Urinary bladder (tissue), 4 donors: ENCODE measurements around the gene HMGCLL1. TPM values are rescaled to one million over a fixed set of nuclear protein-coding genes. Genes with fewer than 3 reads are reported as not detected.

Experiments used
- DNase-seq: peaks from one replicate; pipeline ENCODE4 v3.0.0-alpha.2; 2015; ENCODE audit errors: extremely low spot score
- H3K27ac ChIP-seq: one replicate; pipeline ENCODE4 v1.5.1; 2013; ENCODE audit warnings: low read depth, mild to moderate bottlenecking, moderate library complexity
- H3K36me3 ChIP-seq: one replicate; pipeline ENCODE4 v1.6.1; 2013; ENCODE audit warnings: mild to moderate bottlenecking, moderate library complexity; ENCODE audit not compliant: insufficient read depth
- H3K4me1 ChIP-seq: one replicate; pipeline ENCODE4 v1.6.1; 2013; ENCODE audit warnings: mild to moderate bottlenecking, moderate library complexity; ENCODE audit not compliant: insufficient read depth
- H3K4me3 ChIP-seq: one replicate; pipeline ENCODE4 v1.5.1; 2013; ENCODE audit warnings: low read depth, low read length
- WGBS: extraction: QIAGEN DNeasy Blood & Tissue Kit; methylation state at CpG from one replicate; pipeline ENCODE4 v1.1.7; 2013; 5-methylcytosine and 5-hydroxymethylcytosine counted together
- polyA plus RNA-seq: library from polyadenylated mRNA; stranded (reverse); fragments of 200-250 nt; gene quantifications from one replicate; pipeline ENCODE4 v1.2.3, GENCODE V29; 2013
- total RNA-seq: library from RNA; depleted of rRNA; stranded (reverse); fragments of >200 nt; gene quantifications from one replicate; pipeline ENCODE4 v1.2.3, GENCODE V29; 2014
- donor health status: healthy with polysubstance abuse.
- donor health status: healthy.

Gene HMGCLL1
- total RNA-seq (14.6 TPM), polyA plus RNA-seq (2.5 TPM)

DNA sequence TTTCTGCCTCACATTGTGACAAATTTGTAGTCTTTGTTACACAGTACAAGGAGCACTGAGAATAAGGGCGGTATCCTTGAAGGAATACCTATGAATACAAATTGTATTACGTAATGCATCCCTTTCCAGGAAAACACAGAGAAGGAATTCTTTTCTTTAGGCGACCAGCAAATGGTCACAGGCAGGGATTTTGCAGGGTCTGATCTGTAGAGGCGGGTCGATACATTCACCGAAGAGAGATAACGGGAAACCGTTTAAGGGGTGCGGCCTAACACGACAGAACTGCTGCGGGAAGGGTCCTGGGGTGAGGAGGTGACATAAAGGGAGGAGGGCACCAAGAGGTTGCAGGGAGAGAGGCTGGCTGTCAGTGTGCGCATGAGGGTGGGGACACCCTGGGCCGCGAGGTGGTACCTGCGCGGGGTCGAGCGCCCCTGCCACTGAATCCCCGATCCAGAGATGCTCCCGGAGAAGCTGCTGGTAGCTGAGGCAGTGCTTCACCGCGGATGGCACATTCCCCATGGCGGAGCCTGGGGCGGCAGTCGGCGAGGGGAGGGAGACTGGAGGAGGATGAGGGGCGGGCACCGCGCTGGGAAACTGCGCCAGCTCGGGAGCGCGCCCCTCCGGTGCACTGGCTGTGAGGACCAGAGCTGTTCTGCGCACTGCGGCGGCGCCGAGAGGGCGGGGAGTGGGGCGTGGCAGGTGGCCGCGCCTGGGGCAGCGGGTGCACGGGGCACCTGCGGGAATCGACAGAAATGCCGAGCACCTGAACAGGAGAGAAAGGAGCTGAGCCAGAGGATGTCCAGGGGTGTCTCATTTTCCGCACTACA, at the start of gene HMGCLL1:
Gene HMGCLL1, minus strand, starts transcription at position 656 of the 827 bp plus-strand sequence. Its CDS starts 137 bp downstream, at position 519.
- Histone ChIP-seq H3K27ac (no peak within 1 kb of the TSS), H3K4me1 (no peaks in the 10 kb centered on the region), H3K4me3 (peak within 1 kb of the TSS; percentile 45), H3K36me3 (no peaks in the 10 kb centered on the region)
- no peak for DNase-seq
- WGBS = 7% methylated on average over 49 of the region's 49 CpGs

GRCh38 chr6:55621993-55622392, 43.0 kb upstream of the HMGCLL1 start:
- Histone ChIP-seq H3K27ac (no peak overlapping the region), H3K4me3 (no peak overlapping the region), H3K36me3 (no peaks in the 10 kb centered on the region), H3K4me1 (no peaks in the 10 kb centered on the region)
- DNase-seq = no peak
- 97% methylated on average over 1 of the region's 1 CpG for WGBS

DNA sequence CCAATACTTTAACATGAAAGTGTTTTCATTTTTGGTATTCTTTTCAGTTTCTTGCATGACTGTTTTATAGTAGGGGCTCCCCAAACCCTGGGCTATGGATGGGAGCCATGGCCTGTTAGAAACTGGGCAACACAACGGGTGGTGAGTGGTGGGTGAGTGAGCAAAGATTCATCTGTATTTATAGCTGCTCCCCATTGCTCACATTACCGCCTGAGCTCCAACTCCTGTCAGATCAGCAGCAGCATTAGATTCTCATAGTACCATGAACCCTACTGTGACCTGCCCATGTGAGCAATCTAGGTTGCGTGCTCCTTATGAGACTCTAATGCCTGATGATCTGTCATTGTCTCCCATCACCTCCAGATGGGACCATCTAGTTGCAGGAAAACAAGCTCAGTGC, 42.3 kb upstream of the HMGCLL1 start:
- H3K27ac ChIP-seq = no peak overlapping the region
- no peaks in the 10 kb centered on the region for H3K36me3 ChIP-seq
- no peaks in the 10 kb centered on the region for H3K4me1 ChIP-seq
- WGBS = 97% methylated on average over 3 of the region's 3 CpGs
- no peak overlapping the region for H3K4me3 ChIP-seq
- no peak for DNase-seq

- 93% methylated on average over 5 of the region's 5 CpGs for WGBS
- Histone ChIP-seq H3K36me3 (no peaks in the 10 kb centered on the region), H3K4me3 (no peak overlapping the region), H3K4me1 (no peaks in the 10 kb centered on the region), H3K27ac (no peak overlapping the region)
- no peak for DNase-seq
Observed at GRCh38 chr6:55617272-55617671, 38.3 kb upstream of the HMGCLL1 start.

- no peak for DNase-seq
- no peaks in the 10 kb centered on the region for H3K36me3 ChIP-seq
- no peaks in the 10 kb centered on the region for H3K4me1 ChIP-seq
- no peak overlapping the region for H3K4me3 ChIP-seq
- H3K27ac ChIP-seq = no peak overlapping the region
Observed at GRCh38 chr6:55604021-55604420, 25.0 kb upstream of the HMGCLL1 start.

- H3K4me3 ChIP-seq = no peak overlapping the region
- DNase-seq = no peak
- no peak overlapping the region for H3K27ac ChIP-seq
- no peaks in the 10 kb centered on the region for H3K36me3 ChIP-seq
- WGBS = 81% methylated on average over 2 of the region's 2 CpGs
- H3K4me1 ChIP-seq = no peaks in the 10 kb centered on the region
Observed at GRCh38 chr6:55601120-55601519, 22.1 kb upstream of the HMGCLL1 start.

- 37% methylated on average over 2 of the region's 2 CpGs for WGBS
- Histone ChIP-seq H3K36me3 (no peaks in the 10 kb centered on the region), H3K27ac (no peak overlapping the region), H3K4me3 (no peak overlapping the region), H3K4me1 (no peaks in the 10 kb centered on the region)
- no peak for DNase-seq
Observed at GRCh38 chr6:55594442-55594841, 15.4 kb upstream of the HMGCLL1 start.

- H3K4me1 ChIP-seq = no peaks in the 10 kb centered on the region
- H3K36me3 ChIP-seq = no peaks in the 10 kb centered on the region
- no peak overlapping the region for H3K4me3 ChIP-seq
- no peak overlapping the region for H3K27ac ChIP-seq
- DNase-seq = no peak
Observed at GRCh38 chr6:55584654-55585354, 5.8 kb upstream of the HMGCLL1 start.

DNA sequence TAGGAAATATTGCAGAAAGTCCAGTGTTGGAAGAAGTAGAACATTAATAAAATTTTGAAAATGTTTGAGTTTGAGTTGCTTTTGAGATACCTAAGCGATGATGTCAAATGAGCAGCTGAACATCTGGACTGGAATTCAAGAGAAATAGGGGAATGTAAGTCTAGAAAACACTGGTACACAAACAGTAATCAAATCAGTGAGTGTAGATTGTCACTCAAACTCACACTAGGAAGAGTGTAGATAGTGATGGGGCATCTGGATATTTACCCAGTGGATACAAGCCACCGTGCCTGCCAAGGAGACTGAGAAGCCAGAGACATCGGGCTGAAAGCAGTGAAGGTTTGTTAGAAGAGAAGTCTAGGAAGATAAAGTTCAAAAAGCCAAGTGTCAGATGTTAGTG, 2.2 kb downstream of the HMGCLL1 start:
- Histone ChIP-seq H3K36me3 (no peaks in the 10 kb centered on the region), H3K4me3 (no peak overlapping the region), H3K27ac (no peak overlapping the region), H3K4me1 (no peaks in the 10 kb centered on the region)
- WGBS = 82% methylated on average over 3 of the region's 3 CpGs
- DNase-seq = no peak

- H3K4me1 ChIP-seq = no peaks in the 10 kb centered on the region
- DNase-seq = no peak
- WGBS = 77% methylated on average over 2 of the region's 2 CpGs
- no peak overlapping the region for H3K4me3 ChIP-seq
- H3K27ac ChIP-seq = no peak overlapping the region
- no peaks in the 10 kb centered on the region for H3K36me3 ChIP-seq
Observed at GRCh38 chr6:55574556-55574955, 4.4 kb downstream of the HMGCLL1 start.

- Histone ChIP-seq H3K36me3 (no peaks in the 10 kb centered on the region), H3K27ac (no peak overlapping the region), H3K4me1 (no peaks in the 10 kb centered on the region), H3K4me3 (no peak overlapping the region)
- DNase-seq = no peak
- WGBS = 84% methylated on average over 3 of the region's 3 CpGs
Observed at GRCh38 chr6:55569638-55570037, 9.4 kb downstream of the HMGCLL1 start.

DNA sequence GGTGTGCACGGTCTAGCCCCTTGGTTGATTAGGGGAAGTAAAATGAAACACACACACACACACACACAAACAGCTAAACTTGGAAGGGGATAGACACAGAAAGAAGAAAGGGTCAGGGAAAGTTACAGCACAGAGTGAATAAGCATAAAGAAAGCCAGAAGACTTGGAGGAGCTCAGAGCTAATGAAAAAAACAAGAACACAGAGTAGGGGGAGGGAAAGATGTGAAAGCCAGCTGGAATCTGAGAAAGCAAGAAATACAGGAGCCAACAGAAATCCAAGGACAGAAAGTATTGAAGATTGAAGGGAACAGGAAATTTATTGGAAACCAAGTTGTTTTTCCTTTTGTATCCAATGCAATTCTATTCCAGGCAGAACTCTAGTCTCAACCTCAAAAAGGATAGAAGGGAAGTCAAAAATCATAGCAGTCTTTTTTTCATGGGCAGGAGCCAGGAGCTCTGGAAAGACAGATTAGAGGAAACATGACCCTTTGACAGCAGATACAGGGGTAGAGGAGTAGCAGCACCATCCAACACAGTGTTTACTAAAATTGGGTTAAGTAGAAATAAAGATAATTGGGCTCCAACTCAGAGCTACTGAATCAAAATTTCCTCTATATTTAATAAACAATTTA, 10.1 kb downstream of the HMGCLL1 start:
- H3K4me1 ChIP-seq = no peaks in the 10 kb centered on the region
- H3K36me3 ChIP-seq = no peaks in the 10 kb centered on the region
- no peak overlapping the region for H3K27ac ChIP-seq
- peak; percentile 74 for DNase-seq
- H3K4me3 ChIP-seq = no peak overlapping the region
- WGBS = 42% methylated on average over 1 of the region's 1 CpG

- DNase-seq = no peak
- no peak overlapping the region for H3K27ac ChIP-seq
- no peak overlapping the region for H3K4me3 ChIP-seq
- no peaks in the 10 kb centered on the region for H3K4me1 ChIP-seq
- 45% methylated on average over 4 of the region's 4 CpGs for WGBS
- H3K36me3 ChIP-seq = no peaks in the 10 kb centered on the region
Observed at GRCh38 chr6:55567558-55567957, 11.4 kb downstream of the HMGCLL1 start.
